Muscle of arm (tissue), 12 donors: ENCODE results near the gene RPS4Y2. TPM values are rescaled to one million over a fixed set of nuclear protein-coding genes. Genes with fewer than 3 reads are reported as not detected.

ENCODE experiments used
- polyA plus RNA-seq, 12 donors: library from polyadenylated mRNA; unstranded; fragments of 120-200 nt; gene quantifications; one replicate each; pipeline ENCODE4 v1.2.1, GENCODE V29; 2013; ENCODE audit not compliant: insufficient read length in 12 of 12

Gene RPS4Y2
- polyA plus RNA-seq, 12 donors = 0.22 to 0.29 TPM; not detected in 10

Other genes starting within 250 kb of the RPS4Y2 start
- gene EIF1AY, start 180.3 kb upstream of the RPS4Y2 start, polyA plus RNA-seq = 100 to 1,000 TPM in 2 of 12 donors, 10 to 100 TPM in 5, under 1 TPM in 2, not detected in 3; 0.24 to 130 (median 89.6) TPM